Keratinocyte (primary cell): ENCODE data around the gene KDM4F.

Experiments used
- EZH2 ChIP-seq: IDR thresholded peaks from one replicate; pipeline ENCODE4 v1.6.1; 2012; ENCODE audit warnings: inconsistent platforms, mild to moderate bottlenecking, low read length, moderate library complexity
- TF ChIP-seq, protein P1 (sequence below), 3 experiments: IDR thresholded peaks in 1 of 3; conservative IDR thresholded peaks in 1 of 3; optimal IDR thresholded peaks in 1 of 3; 2 replicates in 2 of 3; 3 replicates in 1 of 3; pipeline versions ENCODE3 to v1.5.1; 2011; ENCODE audit warnings: low read length in 3 of 3, mild to moderate bottlenecking in 3 of 3, moderate library complexity in 2 of 3, control low read depth in 1 of 3, inconsistent platforms in 1 of 3; ENCODE audit not compliant: insufficient read depth in 2 of 3; ENCODE audit errors: extremely low read depth in 1 of 3

DNA sequence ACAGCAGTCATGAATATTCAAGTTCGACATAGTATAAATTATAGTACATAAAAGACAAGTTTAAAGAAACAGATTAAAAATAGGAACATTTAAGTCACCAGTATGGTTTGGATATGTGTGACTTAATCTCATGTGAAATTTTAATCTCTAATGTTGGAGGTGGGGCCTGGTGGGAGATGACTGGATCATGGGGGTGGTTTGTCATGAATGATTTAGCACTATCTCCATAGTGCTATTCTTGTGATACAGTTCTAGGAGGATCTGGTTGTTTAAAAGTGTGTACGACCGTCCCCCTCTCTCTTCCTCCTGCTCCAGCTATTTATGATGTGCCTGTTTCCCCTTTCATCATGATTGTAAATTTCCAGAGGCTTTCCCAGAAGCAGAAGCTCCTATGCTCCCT, 20.9 kb upstream of the KDM4F start:
- TF ChIP-seq, protein P1, sequence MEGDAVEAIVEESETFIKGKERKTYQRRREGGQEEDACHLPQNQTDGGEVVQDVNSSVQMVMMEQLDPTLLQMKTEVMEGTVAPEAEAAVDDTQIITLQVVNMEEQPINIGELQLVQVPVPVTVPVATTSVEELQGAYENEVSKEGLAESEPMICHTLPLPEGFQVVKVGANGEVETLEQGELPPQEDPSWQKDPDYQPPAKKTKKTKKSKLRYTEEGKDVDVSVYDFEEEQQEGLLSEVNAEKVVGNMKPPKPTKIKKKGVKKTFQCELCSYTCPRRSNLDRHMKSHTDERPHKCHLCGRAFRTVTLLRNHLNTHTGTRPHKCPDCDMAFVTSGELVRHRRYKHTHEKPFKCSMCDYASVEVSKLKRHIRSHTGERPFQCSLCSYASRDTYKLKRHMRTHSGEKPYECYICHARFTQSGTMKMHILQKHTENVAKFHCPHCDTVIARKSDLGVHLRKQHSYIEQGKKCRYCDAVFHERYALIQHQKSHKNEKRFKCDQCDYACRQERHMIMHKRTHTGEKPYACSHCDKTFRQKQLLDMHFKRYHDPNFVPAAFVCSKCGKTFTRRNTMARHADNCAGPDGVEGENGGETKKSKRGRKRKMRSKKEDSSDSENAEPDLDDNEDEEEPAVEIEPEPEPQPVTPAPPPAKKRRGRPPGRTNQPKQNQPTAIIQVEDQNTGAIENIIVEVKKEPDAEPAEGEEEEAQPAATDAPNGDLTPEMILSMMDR (optimal IDR thresholded peaks at IDR 0.05 in 1 of 3, IDR thresholded peaks at IDR 0.05 in 1 of 3, conservative IDR thresholded peaks at IDR 0.05 in 1 of 3; ENCODE audit: extremely low read depth in 1 of 3, insufficient read depth in 2 of 3, low read length in 3 of 3), result no peak
- no peak for TF ChIP-seq EZH2
